ENCODE data around the gene LMLN. TPM values are rescaled to one million over a fixed set of nuclear protein-coding genes. Genes with fewer than 3 reads are reported as not detected.

The LMLN gene
- total RNA-seq, 2 experiments from 2014 or later: 3.5 to 3.6 TPM

GRCh38 chr3:197989651-197990050 is 29.6 kb downstream of the LMLN start:
- ChIA-PET POLR2A (no interaction called here), CTCF (no interaction called here)
- Mint-ChIP-seq H3K27me3 (no peaks in the 10 kb centered on the region), H3K27ac (no peak overlapping the region), H3K9me3 (no peaks in the 10 kb centered on the region), H3K4me1 (ENCODE audit: low read depth) (no peaks in the 10 kb centered on the region), H3K36me3 (ENCODE audit: low read depth) (peaks cover 53% of the 10 kb centered on the region), H3K4me3 (no peak overlapping the region)
- TF ChIP-seq CTCF (IDR thresholded peaks at IDR 0.05): no peak
- Histone ChIP-seq H3K36me3 (ENCODE audit: insufficient read depth, low read length) (no peaks in the 10 kb centered on the region), H3K4me3 (ENCODE audit: low read length) (no peak overlapping the region), H3K9me3 (ENCODE audit: control insufficient read depth in 1 of 2, insufficient read depth in 1 of 2, low read length in 2 of 2) (no peaks in the 10 kb centered on the region), H3K27ac (ENCODE audit: low read depth in 1 of 2, low read length in 2 of 2) (no peak overlapping the region), H3K4me1 (ENCODE audit: insufficient read depth, low read length) (no peaks in the 10 kb centered on the region), H3K27me3 (ENCODE audit: control insufficient read depth in 1 of 2, insufficient read depth in 2 of 2, low read length in 2 of 2) (no peaks in the 10 kb centered on the region)
- no peak for DNase-seq
- intact Hi-C loops (cut with DNase I, micrococcal nuclease): no loop called here
- no peak for ATAC-seq (ENCODE audit: poor library complexity)

GRCh38 chr3:197994736-197995135 is 34.7 kb downstream of the LMLN start:
- Mint-ChIP-seq H3K9me3 (no peaks in the 10 kb centered on the region), H3K27me3 (no peaks in the 10 kb centered on the region), H3K36me3 (ENCODE audit: low read depth) (peaks cover 45% of the 10 kb centered on the region), H3K4me3 (no peak overlapping the region), H3K4me1 (ENCODE audit: low read depth) (no peaks in the 10 kb centered on the region), H3K27ac (no peak overlapping the region)
- intact Hi-C loops (cut with DNase I, micrococcal nuclease): no loop called here
- DNase-seq: no peak
- ATAC-seq (ENCODE audit: poor library complexity): no peak
- CTCF ChIA-PET: no interaction called here
- no peaks in the 10 kb centered on the region for H3K9me3 ChIP-seq (ENCODE audit: control insufficient read depth in 1 of 2, insufficient read depth in 1 of 2, low read length in 2 of 2)
- H3K27me3 ChIP-seq (ENCODE audit: control insufficient read depth in 1 of 2, insufficient read depth in 2 of 2, low read length in 2 of 2): no peaks in the 10 kb centered on the region
- no peak for TF ChIP-seq CTCF (IDR thresholded peaks at IDR 0.05)
- POLR2A ChIA-PET: no interaction called here
- no peaks in the 10 kb centered on the region for H3K36me3 ChIP-seq (ENCODE audit: insufficient read depth, low read length)
- H3K4me3 ChIP-seq (ENCODE audit: low read length): no peak overlapping the region
- no peaks in the 10 kb centered on the region for H3K4me1 ChIP-seq (ENCODE audit: insufficient read depth, low read length)
- H3K27ac ChIP-seq (ENCODE audit: low read depth in 1 of 2, low read length in 2 of 2): no peak overlapping the region

DNA sequence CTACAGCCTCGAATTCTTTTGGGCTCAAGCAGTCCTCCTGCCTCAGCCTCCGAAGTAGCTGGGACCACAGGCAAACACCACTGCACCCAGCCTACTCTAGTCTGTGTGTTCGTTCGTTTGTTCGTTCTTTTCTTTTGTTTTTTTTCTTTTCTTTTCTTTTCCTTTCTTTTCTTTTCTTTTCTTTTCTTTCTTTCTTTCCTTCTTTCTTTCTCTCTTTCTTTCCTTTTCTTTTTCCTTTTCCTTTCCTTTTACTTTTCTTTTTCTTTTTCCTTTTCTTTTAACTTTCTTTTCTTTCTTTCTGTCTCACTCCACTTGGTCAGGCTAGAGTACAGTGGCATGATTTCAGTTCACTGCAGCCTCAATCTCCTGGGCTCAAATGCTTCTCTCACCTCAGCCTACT is 36.8 kb downstream of the LMLN start:
- ATAC-seq (ENCODE audit: poor library complexity): no peak
- Mint-ChIP-seq H3K9me3 (no peaks in the 10 kb centered on the region), H3K4me3 (no peak overlapping the region), H3K27ac (no peak overlapping the region), H3K4me1 (ENCODE audit: low read depth) (no peaks in the 10 kb centered on the region), H3K36me3 (ENCODE audit: low read depth) (peaks cover 43% of the 10 kb centered on the region), H3K27me3 (no peaks in the 10 kb centered on the region)
- Histone ChIP-seq H3K36me3 (ENCODE audit: insufficient read depth, low read length) (no peaks in the 10 kb centered on the region), H3K4me1 (ENCODE audit: insufficient read depth, low read length) (no peaks in the 10 kb centered on the region), H3K27me3 (ENCODE audit: control insufficient read depth in 1 of 2, insufficient read depth in 2 of 2, low read length in 2 of 2) (no peaks in the 10 kb centered on the region), H3K27ac (ENCODE audit: low read depth in 1 of 2, low read length in 2 of 2) (no peak overlapping the region), H3K9me3 (ENCODE audit: control insufficient read depth in 1 of 2, insufficient read depth in 1 of 2, low read length in 2 of 2) (no peaks in the 10 kb centered on the region), H3K4me3 (ENCODE audit: low read length) (no peak overlapping the region)
- DNase-seq: no peak
- intact Hi-C loops (cut with DNase I, micrococcal nuclease): no loop called here
- CTCF ChIA-PET: no interaction called here
- TF ChIP-seq CTCF (IDR thresholded peaks at IDR 0.05): no peak
- POLR2A ChIA-PET: no interaction called here
